DOHH2 (cell line): ENCODE measurements around the gene GUCD1.

Source experiments
- CTCF ChIP-seq: fragments of 200-600 bp; sonication (generic); IDR thresholded peaks from one replicate; pipeline ENCODE4 v1.5.1; 2014; ENCODE audit warnings: antibody characterized with exemption, mild to moderate bottlenecking, low read depth, low read length; ENCODE audit not compliant: poor library complexity, severe bottlenecking
- EZH2phosphoT487 ChIP-seq: fragments of 200-600 bp; sonication (generic); IDR thresholded peaks from 2 replicates; pipeline ENCODE4 v1.6.1; 2017; ENCODE audit warnings: borderline replicate concordance, mild to moderate bottlenecking, antibody characterized with exemption, low read length, moderate library complexity, mixed read lengths

- TF ChIP-seq CTCF: no peak
- no peak for TF ChIP-seq EZH2phosphoT487
These were observed 10.1 kb upstream of the GUCD1 start for GRCh38 chr22:24565077-24565476.
